ENCODE measurements around the gene NHLRC4. TPM values are rescaled to one million over a fixed set of nuclear protein-coding genes. Genes with fewer than 3 reads are reported as not detected.

NHLRC4 gene
- total and polyA plus RNA-seq, 2 of the 8 experiments (the other 6 are each of a cell fraction or from before 2014, with no cell fraction given), result 0.60 to 0.76 TPM

GRCh38 chr16:559411-560203 lies 7.2 kb upstream of the NHLRC4 start:
- Histone ChIP-seq H3K4me3 (ENCODE audit: extremely low read depth in 1 of 4, insufficient read depth in 2 of 4, low read depth in 3 of 4, low read length in 4 of 4) (peak overlapping the region; percentile 8 to 55 (median 22); a peak in 7 of 8 replicates), H3K23me2 (ENCODE audit: low read depth, low read length) (peaks cover 9% of the 10 kb centered on the region), H2BK5ac (ENCODE audit: low read depth, low read length) (no peak overlapping the region), H2BK12ac (ENCODE audit: low read depth, low read length) (no peak overlapping the region), H3K14ac (ENCODE audit: insufficient read length) (no peak overlapping the region), H3K36me3 (ENCODE audit: control insufficient read depth in 2 of 4, insufficient read depth in 4 of 4, low read length in 3 of 4) (no peaks in the 10 kb centered on the region; a peak in 1 of 8 replicates), H4K5ac (ENCODE audit: insufficient read length, low read depth, low read length) (no peak overlapping the region), H2BK15ac (ENCODE audit: low read length) (no peak overlapping the region), H3K56ac (replicated peaks; ENCODE audit: insufficient read length, low read depth, low read length) (no peak overlapping the region), H3K9ac (replicated peaks in 1 of 4; ENCODE audit: extremely low read depth in 1 of 4, low read depth in 3 of 4, low read length in 3 of 4) (no peak overlapping the region), H3K4me2 (ENCODE audit: insufficient read depth in 1 of 2, low read depth in 2 of 2, low read length in 2 of 2) (peak overlapping the region; percentile 18 to 69; a peak in 3 of 4 replicates), H2BK120ac (replicated peaks; ENCODE audit: low read depth, low read length) (no peak overlapping the region), H3K79me2 (ENCODE audit: control insufficient read depth in 1 of 2, insufficient read depth in 2 of 2, low read length in 2 of 2) (no peaks in the 10 kb centered on the region), H3K27ac (ENCODE audit: low read depth, low read length) (no peak overlapping the region), H3K4me1 (replicated peaks in 1 of 4; ENCODE audit: control insufficient read depth in 3 of 4, insufficient read depth in 4 of 4, low read length in 3 of 4) (peaks cover 0 to 10% (median 2%) of the 10 kb centered on the region in 4 experiments; a peak in 4 of 7 replicates), H3K79me1 (ENCODE audit: low read depth, low read length) (no peaks in the 10 kb centered on the region; the same call in 1 of the 2 replicates), H3K18ac (ENCODE audit: extremely low read depth, low read length) (no peak overlapping the region), H2AFZ (ENCODE audit: low read length) (no peak overlapping the region), H2BK20ac (ENCODE audit: low read length) (no peak overlapping the region), H4K20me1 (replicated peaks in 1 of 2; ENCODE audit: control insufficient read depth in 1 of 2, insufficient read depth in 2 of 2, low read length in 2 of 2) (peaks cover 0 to 3% of the 10 kb centered on the region in 2 experiments), H2AK5ac (ENCODE audit: low read depth, low read length) (no peak overlapping the region), H3K27me3 (replicated peaks in 1 of 4; ENCODE audit: control insufficient read depth in 3 of 4, extremely low read depth in 1 of 4, insufficient read depth in 3 of 4, low read length in 3 of 4) (peaks cover 22 to 40% (median 32%) of the 10 kb centered on the region in 4 experiments; a peak in 6 of 7 replicates), H4K8ac (ENCODE audit: extremely low read depth, insufficient read depth, low read length) (0 out of 2 replicates have a peak overlapping the region, but pooled peaks have one; percentile 2), H3K23ac (ENCODE audit: insufficient read length) (no peak overlapping the region), H3K4ac (replicated peaks; ENCODE audit: insufficient read length, low read depth, low read length) (no peak overlapping the region), H4K91ac (replicated peaks; ENCODE audit: insufficient read length, low read length) (no peak overlapping the region), H3K9me3 (ENCODE audit: insufficient read depth in 2 of 2, low read depth in 1 of 2, low read length in 1 of 2) (no peaks in the 10 kb centered on the region)
- FAIRE-seq, result no peak
- CTCF ChIA-PET (ENCODE audit: partially characterized antibody), result interaction anchor here (0.6 to 2.3 kb wide), 5 partner anchors 10 to 43 kb away, joined by 3 to 9 read pairs (median 4); no protein-coding TSS in a partner anchor
- POLR2A ChIA-PET (ENCODE audit: partially characterized antibody), result interaction anchor here (0.7 to 1.3 kb wide), 3 partner anchors 9 to 26 kb away, joined by 3 read pairs; no protein-coding TSS in a partner anchor
- 22% methylated on average over 17 of the region's 62 CpGs; no CpG with 5 or more reads in 1 of the 2 experiments for WGBS, 2 experiments (ENCODE audit: extremely low coverage in 1 of 2, insufficient coverage in 1 of 2, insufficient read length in 1 of 2, insufficient replicate concordance in 2 of 2, low coverage in 1 of 2, low lambda C conversion rate in 2 of 2, missing lambda C conversion rate in 1 of 2)
- DNase-seq (ENCODE audit: low read depth in 1 of 2, low spot score in 2 of 2), result no peak
- TF ChIP-seq TBP (IDR thresholded peaks at IDR 0.05; ENCODE audit: low read depth, low read length) (no peak), GABPA (IDR thresholded peaks at IDR 0.05; ENCODE audit: borderline replicate concordance, insufficient read depth, low read length) (peak; percentile 12; the same call in 1 of the 2 replicates), SP4 (IDR thresholded peaks at IDR 0.05; ENCODE audit: low read length) (no peak), MAFK (IDR thresholded peaks at IDR 0.05; ENCODE audit: low read depth, low read length) (no peak), ZNF274 (IDR thresholded peaks at IDR 0.05; ENCODE audit: borderline replicate concordance, extremely low read depth, low read length) (no peak), KDM5A (IDR thresholded peaks at IDR 0.05; ENCODE audit: low read length) (no peak), KDM4A (IDR thresholded peaks at IDR 0.05; ENCODE audit: low read depth, low read length, severe bottlenecking) (peak; percentile 50), ATF2 (IDR thresholded peaks at IDR 0.05; ENCODE audit: low read length) (no peak), SUZ12 (IDR thresholded peaks at IDR 0.05; ENCODE audit: low read length) (peak; percentile 66; the same call in 1 of the 2 replicates), EZH2 (IDR thresholded peaks at IDR 0.05; ENCODE audit: low read depth, low read length, severe bottlenecking) (peak; percentile 62)

All from H1 (cell line).